Keratinocyte (primary cell): ENCODE results near the gene DYNC1I2. TPM values are rescaled to one million over a fixed set of nuclear protein-coding genes. Genes with fewer than 3 reads are reported as not detected.
A peak's percentile ranks its signal among the peaks of the same experiment; 100 is the strongest.

Source experiments
- DNase-seq: peaks from one replicate; pipeline ENCODE4 v3.0.0-alpha.2; 2011; ENCODE audit warnings: low read depth, missing footprints, low spot score
- FAIRE-seq: peaks from 2 replicates; lab custom pipeline; 2011; peaks lifted over from hg19 to GRCh38; lab: Jason Lieb, UNC
- H2AFZ ChIP-seq: 2 replicates; pipeline ENCODE4 v1.6.0; 2012; ENCODE audit warnings: low read length, control low read depth, inconsistent platforms; ENCODE audit not compliant: control insufficient read depth
- H3K27ac ChIP-seq: 2 replicates; pipeline ENCODE4 v1.5.1; 2011; ENCODE audit warnings: low read length; ENCODE audit not compliant: control insufficient read depth, insufficient read depth
- H3K27me3 ChIP-seq: 3 replicates; pipeline ENCODE4 v1.6.0; 2011; ENCODE audit warnings: low read length; ENCODE audit not compliant: control insufficient read depth, insufficient read depth; ENCODE audit errors: extremely low read depth
- H3K36me3 ChIP-seq, 2 experiments: 2 replicates in 1 of 2; 3 replicates in 1 of 2; pipeline ENCODE4 v1.5.1; 2011; ENCODE audit warnings: low read length in 2 of 2, mild to moderate bottlenecking in 1 of 2; ENCODE audit not compliant: control insufficient read depth in 2 of 2, insufficient read depth in 2 of 2; ENCODE audit errors: extremely low read depth in 1 of 2
- H3K4me1 ChIP-seq: 3 replicates; pipeline ENCODE4 v1.5.1; 2011; ENCODE audit warnings: low read length; ENCODE audit not compliant: control insufficient read depth, insufficient read depth; ENCODE audit errors: extremely low read depth
- H3K4me2 ChIP-seq: 3 replicates; pipeline ENCODE4 v1.6.0; 2011; ENCODE audit warnings: low read depth, low read length; ENCODE audit not compliant: control insufficient read depth, insufficient read depth; ENCODE audit errors: extremely low read depth
- H3K4me3 ChIP-seq, 3 experiments: fragments of 200-600 bp in 1 of 3; sonication (generic) in 1 of 3; 2 replicates in 2 of 3; 3 replicates in 1 of 3; pipeline ENCODE4 v1.5.1; 2011 to 2016; ENCODE audit warnings: low read length in 3 of 3, mild to moderate bottlenecking in 3 of 3, control low read depth in 2 of 3, inconsistent platforms in 1 of 3, low read depth in 1 of 3, mixed read lengths in 1 of 3, mixed run types in 1 of 3, moderate library complexity in 1 of 3; ENCODE audit not compliant: control insufficient read depth in 2 of 3, insufficient read depth in 2 of 3; ENCODE audit errors: extremely low read depth in 1 of 3
- H3K79me2 ChIP-seq: 2 replicates; pipeline ENCODE4 v1.6.0; 2012; ENCODE audit warnings: low read length; ENCODE audit not compliant: control insufficient read depth, insufficient read depth
- H3K9ac ChIP-seq: 3 replicates; pipeline ENCODE4 v1.6.0; 2011; ENCODE audit warnings: low read length; ENCODE audit not compliant: control insufficient read depth, insufficient read depth; ENCODE audit errors: extremely low read depth
- H3K9me1 ChIP-seq: 3 replicates; pipeline ENCODE4 v1.6.0; 2011; ENCODE audit warnings: low read length; ENCODE audit not compliant: control insufficient read depth, insufficient read depth; ENCODE audit errors: extremely low read depth
- H3K9me3 ChIP-seq: 2 replicates; pipeline ENCODE4 v1.5.1; 2012; ENCODE audit warnings: low read depth, low read length; ENCODE audit not compliant: control insufficient read depth
- H4K20me1 ChIP-seq: 3 replicates; pipeline ENCODE4 v1.6.0; 2011; ENCODE audit warnings: low read length; ENCODE audit not compliant: control insufficient read depth, insufficient read depth; ENCODE audit errors: extremely low read depth
- CTCF ChIP-seq, 3 experiments: IDR thresholded peaks in 1 of 3; conservative IDR thresholded peaks in 1 of 3; optimal IDR thresholded peaks in 1 of 3; 2 replicates in 2 of 3; 3 replicates in 1 of 3; pipeline versions ENCODE3 to v1.5.1; 2011; ENCODE audit warnings: low read length in 3 of 3, mild to moderate bottlenecking in 3 of 3, moderate library complexity in 2 of 3, control low read depth in 1 of 3, inconsistent platforms in 1 of 3; ENCODE audit not compliant: insufficient read depth in 2 of 3; ENCODE audit errors: extremely low read depth in 1 of 3
- EZH2 ChIP-seq: IDR thresholded peaks from one replicate; pipeline ENCODE4 v1.6.1; 2012; ENCODE audit warnings: inconsistent platforms, mild to moderate bottlenecking, low read length, moderate library complexity
- dilution Hi-C: fragments of 300-500 bp; cut with MboI; formaldehyde crosslinking; loops from one replicate; pipeline ENCODE4 v1.7.0; 2020; ENCODE audit warnings: low sequenced_read_pairs; ENCODE audit not compliant: extremely low pct_ligation_motif_present
- polyA plus RNA-seq, 5 experiments: library from polyadenylated mRNA; depleted of rRNA in 3 of 5; stranded (reverse) in 3 of 5; stranded (forward) in 1 of 5; unstranded in 1 of 5; fragments of >200 nt; gene quantifications; 1 replicate in 1 of 5; 2 replicates in 3 of 5; 3 replicates in 1 of 5; pipeline versions ENCODE4 v1.2.1 to v1.2.3, GENCODE V29; 2011 to 2012; ENCODE audit warnings: missing spikeins in 2 of 5, low read depth in 1 of 5, low replicate concordance in 1 of 5

DYNC1I2 gene
- polyA plus RNA-seq, 1 donor (not counting 4 experiments of a cell fraction or from before 2014, with no cell fraction given): 237 TPM

GRCh38 chr2:171702781-171703556, 15.7 kb downstream of the DYNC1I2 start:
- dilution Hi-C loops: no loop called here
- FAIRE-seq: no peak

GRCh38 chr2:171703574-171704347, 16.5 kb downstream of the DYNC1I2 start:
- Histone ChIP-seq H3K9ac (no peak overlapping the region), H3K79me2 (peaks cover 55% of the 10 kb centered on the region), H3K4me2 (no peak overlapping the region), H4K20me1 (no peaks in the 10 kb centered on the region), H3K27me3 (no peaks in the 10 kb centered on the region), H3K4me3 (no peak overlapping the region), H3K9me1 (peaks cover 2% of the 10 kb centered on the region), H3K9me3 (no peaks in the 10 kb centered on the region), H3K36me3 (peaks cover 3 to 4% of the 10 kb centered on the region in 2 experiments), H3K4me1 (peaks cover 14% of the 10 kb centered on the region), H2AFZ (no peak overlapping the region), H3K27ac (no peak overlapping the region)
- dilution Hi-C loops: no loop called here
- FAIRE-seq (peak; percentile 66), DNase-seq (no peak)
- TF ChIP-seq CTCF (optimal IDR thresholded peaks at IDR 0.05 in 1 of 3, IDR thresholded peaks at IDR 0.05 in 1 of 3, conservative IDR thresholded peaks at IDR 0.05 in 1 of 3; ENCODE audit: extremely low read depth in 1 of 3, insufficient read depth in 2 of 3, low read length in 3 of 3): peak in 2 of 3 experiments; percentile 35 to 40
- no peak for TF ChIP-seq EZH2

More at GRCh38 chr2:171702781-171703556, 15.7 kb downstream of the DYNC1I2 start:
- no peak for TF ChIP-seq CTCF (optimal IDR thresholded peaks at IDR 0.05 in 1 of 3, IDR thresholded peaks at IDR 0.05 in 1 of 3, conservative IDR thresholded peaks at IDR 0.05 in 1 of 3; ENCODE audit: extremely low read depth in 1 of 3, insufficient read depth in 2 of 3, low read length in 3 of 3)
- H3K4me3 ChIP-seq: no peak overlapping the region
- H4K20me1 ChIP-seq: no peaks in the 10 kb centered on the region
- peaks cover 2% of the 10 kb centered on the region for H3K9me1 ChIP-seq
- H3K79me2 ChIP-seq: peaks cover 56% of the 10 kb centered on the region
- no peak overlapping the region for H3K27ac ChIP-seq
- peaks cover 3% of the 10 kb centered on the region in 2 experiments for H3K36me3 ChIP-seq
- DNase-seq: no peak
- H3K9ac ChIP-seq: no peak overlapping the region
- no peak overlapping the region for H3K4me2 ChIP-seq
- H3K4me1 ChIP-seq: peaks cover 11% of the 10 kb centered on the region
- H3K9me3 ChIP-seq: no peaks in the 10 kb centered on the region
- H2AFZ ChIP-seq: no peak overlapping the region
- no peaks in the 10 kb centered on the region for H3K27me3 ChIP-seq
